ENCODE results near the gene LRMDA.

LRMDA gene

DNA sequence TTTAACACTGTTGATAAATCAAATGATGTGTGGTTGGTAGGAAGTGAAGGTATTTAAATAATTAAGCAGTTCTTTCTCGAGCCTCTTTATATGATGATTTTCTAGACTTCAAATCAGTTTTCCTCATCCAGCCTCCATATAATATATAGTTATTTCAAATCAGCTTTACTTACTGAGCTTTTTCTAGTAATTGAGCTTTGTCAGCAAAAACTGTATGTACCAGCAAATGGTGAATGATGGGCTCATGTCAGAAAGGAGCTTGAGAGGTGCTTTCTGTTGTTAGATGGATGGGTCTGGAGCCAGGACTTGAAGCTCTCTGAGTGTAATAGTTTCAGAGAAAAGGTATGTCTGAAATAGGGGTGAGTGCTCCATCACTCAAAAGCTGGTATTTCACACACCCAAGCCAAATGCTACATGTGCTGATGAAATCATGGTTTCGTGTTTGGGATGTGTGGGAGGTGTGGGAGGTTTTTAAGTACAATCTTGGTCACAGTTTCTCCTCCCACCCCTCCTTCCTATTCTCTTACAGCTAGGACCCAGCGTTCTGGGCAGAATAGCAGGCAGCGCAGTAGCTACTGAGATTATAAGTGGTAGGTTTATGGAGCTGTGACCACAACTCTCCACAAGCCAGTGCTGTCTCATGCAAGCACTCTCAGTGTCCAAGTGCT, 55.8 kb downstream of the LRMDA start:
- Histone ChIP-seq H3K9me3 (ENCODE audit: insufficient read depth, low read length) (no peaks in the 10 kb centered on the region), H4K20me1 (ENCODE audit: low read depth, low read length) (no peaks in the 10 kb centered on the region), H3K4me3 (ENCODE audit: insufficient read depth, low read length, poor library complexity, severe bottlenecking) (no peak overlapping the region), H3K4me2 (ENCODE audit: low read depth, low read length, poor library complexity, severe bottlenecking) (no peak overlapping the region), H2AFZ (ENCODE audit: low read depth, low read length, severe bottlenecking) (no peak overlapping the region), H3K9me2 (replicated peaks; ENCODE audit: insufficient read depth, low read length) (no peaks in the 10 kb centered on the region), H3K9ac (ENCODE audit: low read length) (no peak overlapping the region), H3K27me3 (ENCODE audit: low read length) (no peaks in the 10 kb centered on the region), H3K27ac (ENCODE audit: low read depth, low read length) (no peak overlapping the region), H3K36me3 (ENCODE audit: low read length) (no peaks in the 10 kb centered on the region), H3F3A (ENCODE audit: insufficient read depth) (no peaks in the 10 kb centered on the region), H3K79me2 (ENCODE audit: insufficient read depth, low read length) (no peaks in the 10 kb centered on the region)
- no peak for TF ChIP-seq EZH2phosphoT487 (conservative IDR thresholded peaks at IDR 0.05; ENCODE audit: low read length)
- TF ChIP-seq, protein P1, sequence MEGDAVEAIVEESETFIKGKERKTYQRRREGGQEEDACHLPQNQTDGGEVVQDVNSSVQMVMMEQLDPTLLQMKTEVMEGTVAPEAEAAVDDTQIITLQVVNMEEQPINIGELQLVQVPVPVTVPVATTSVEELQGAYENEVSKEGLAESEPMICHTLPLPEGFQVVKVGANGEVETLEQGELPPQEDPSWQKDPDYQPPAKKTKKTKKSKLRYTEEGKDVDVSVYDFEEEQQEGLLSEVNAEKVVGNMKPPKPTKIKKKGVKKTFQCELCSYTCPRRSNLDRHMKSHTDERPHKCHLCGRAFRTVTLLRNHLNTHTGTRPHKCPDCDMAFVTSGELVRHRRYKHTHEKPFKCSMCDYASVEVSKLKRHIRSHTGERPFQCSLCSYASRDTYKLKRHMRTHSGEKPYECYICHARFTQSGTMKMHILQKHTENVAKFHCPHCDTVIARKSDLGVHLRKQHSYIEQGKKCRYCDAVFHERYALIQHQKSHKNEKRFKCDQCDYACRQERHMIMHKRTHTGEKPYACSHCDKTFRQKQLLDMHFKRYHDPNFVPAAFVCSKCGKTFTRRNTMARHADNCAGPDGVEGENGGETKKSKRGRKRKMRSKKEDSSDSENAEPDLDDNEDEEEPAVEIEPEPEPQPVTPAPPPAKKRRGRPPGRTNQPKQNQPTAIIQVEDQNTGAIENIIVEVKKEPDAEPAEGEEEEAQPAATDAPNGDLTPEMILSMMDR (IDR thresholded peaks at IDR 0.05; ENCODE audit: insufficient read depth, low read length, poor library complexity, severe bottlenecking), result no peak

DNA sequence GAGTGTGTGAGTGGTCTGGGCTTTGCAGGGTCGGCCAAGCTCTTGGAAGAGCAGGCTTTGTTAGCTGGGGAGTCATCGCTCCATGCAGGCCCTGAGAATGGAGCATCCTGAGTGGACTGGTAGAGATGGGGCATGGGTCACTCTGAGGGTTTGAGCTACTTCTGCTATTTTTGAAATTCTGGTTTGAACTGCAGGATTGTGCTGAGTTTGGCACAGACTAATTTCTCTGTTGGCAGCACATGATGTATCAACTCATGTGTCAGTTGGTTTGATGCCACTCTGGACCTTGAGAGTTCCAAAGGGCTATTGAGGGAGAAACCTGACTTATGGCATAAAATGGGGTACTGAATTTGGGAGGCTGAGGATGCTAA, 56.3 kb downstream of the LRMDA start:
- no peaks in the 10 kb centered on the region for H3K9me3 ChIP-seq (ENCODE audit: insufficient read depth, low read length)
- H3K9ac ChIP-seq (ENCODE audit: low read length), result no peak overlapping the region
- no peak for TF ChIP-seq EZH2phosphoT487 (conservative IDR thresholded peaks at IDR 0.05; ENCODE audit: low read length)
- TF ChIP-seq, protein P1 (IDR thresholded peaks at IDR 0.05; ENCODE audit: insufficient read depth, low read length, poor library complexity, severe bottlenecking), result no peak
- H4K20me1 ChIP-seq (ENCODE audit: low read depth, low read length), result no peaks in the 10 kb centered on the region
- no peak overlapping the region for H2AFZ ChIP-seq (ENCODE audit: low read depth, low read length, severe bottlenecking)
- no peak overlapping the region for H3K27ac ChIP-seq (ENCODE audit: low read depth, low read length)
- no peaks in the 10 kb centered on the region for H3K9me2 ChIP-seq (replicated peaks; ENCODE audit: insufficient read depth, low read length)
- no peaks in the 10 kb centered on the region for H3K36me3 ChIP-seq (ENCODE audit: low read length)
- no peaks in the 10 kb centered on the region for H3F3A ChIP-seq (ENCODE audit: insufficient read depth)
- no peak overlapping the region for H3K4me3 ChIP-seq (ENCODE audit: insufficient read depth, low read length, poor library complexity, severe bottlenecking)
- H3K79me2 ChIP-seq (ENCODE audit: insufficient read depth, low read length), result no peaks in the 10 kb centered on the region
- no peaks in the 10 kb centered on the region for H3K27me3 ChIP-seq (ENCODE audit: low read length)
- no peak overlapping the region for H3K4me2 ChIP-seq (ENCODE audit: low read depth, low read length, poor library complexity, severe bottlenecking)

DNA sequence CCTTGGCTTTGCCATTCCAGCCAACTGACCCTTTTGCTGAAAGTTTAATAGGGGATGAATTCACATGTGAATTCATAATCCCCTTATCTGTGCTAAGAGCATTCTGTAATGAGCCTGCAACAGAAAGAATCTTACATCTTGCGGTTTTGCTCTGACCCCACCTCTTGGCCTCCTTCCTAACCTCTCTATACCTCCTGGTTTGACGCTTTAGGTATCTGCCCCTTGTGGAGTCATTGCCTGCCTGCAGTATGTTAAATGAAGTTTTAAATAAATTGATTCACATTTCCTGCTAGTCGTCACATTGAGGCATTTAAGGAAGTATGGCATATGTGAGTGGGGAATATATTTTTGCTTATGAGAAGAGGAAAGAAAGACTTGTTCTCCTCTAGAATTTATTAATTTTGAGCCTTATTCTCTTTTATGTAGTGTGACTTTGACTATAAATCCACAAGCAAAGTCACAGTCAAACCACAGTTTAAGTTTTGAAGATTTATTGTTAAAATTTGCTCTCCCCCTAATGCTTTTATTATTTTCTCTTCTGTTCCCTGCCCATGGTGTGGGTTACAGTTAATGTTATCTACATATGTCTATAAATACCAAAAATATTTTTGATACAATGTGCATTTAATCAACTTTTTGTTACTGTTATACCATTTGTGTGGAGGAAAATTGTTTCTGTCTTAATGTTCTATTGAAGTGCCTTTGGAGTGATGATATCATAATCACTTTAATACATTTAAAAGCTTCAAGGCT, 60.9 kb downstream of the LRMDA start:
- Histone ChIP-seq H3F3A (ENCODE audit: insufficient read depth) (no peaks in the 10 kb centered on the region), H4K20me1 (ENCODE audit: low read depth, low read length) (no peaks in the 10 kb centered on the region), H3K9ac (ENCODE audit: low read length) (no peak overlapping the region), H3K4me2 (ENCODE audit: low read depth, low read length, poor library complexity, severe bottlenecking) (no peak overlapping the region), H3K27me3 (ENCODE audit: low read length) (no peaks in the 10 kb centered on the region), H3K9me2 (replicated peaks; ENCODE audit: insufficient read depth, low read length) (no peaks in the 10 kb centered on the region), H3K27ac (ENCODE audit: low read depth, low read length) (no peak overlapping the region), H3K79me2 (ENCODE audit: insufficient read depth, low read length) (no peaks in the 10 kb centered on the region), H3K36me3 (ENCODE audit: low read length) (no peaks in the 10 kb centered on the region), H3K4me3 (ENCODE audit: insufficient read depth, low read length, poor library complexity, severe bottlenecking) (no peak overlapping the region), H3K9me3 (ENCODE audit: insufficient read depth, low read length) (no peaks in the 10 kb centered on the region), H2AFZ (ENCODE audit: low read depth, low read length, severe bottlenecking) (no peak overlapping the region)
- TF ChIP-seq EZH2phosphoT487 (conservative IDR thresholded peaks at IDR 0.05; ENCODE audit: low read length), result no peak
- TF ChIP-seq, protein P1 (IDR thresholded peaks at IDR 0.05; ENCODE audit: insufficient read depth, low read length, poor library complexity, severe bottlenecking), result no peak

Data from SU-DHL-6 (cell line).